H1 (cell line): ENCODE results near the gene CD300LB.

ENCODE experiments used
- ASH2L ChIP-seq: fragments of 200-600, 300-600 bp; sonication (generic); IDR thresholded peaks from one replicate; pipeline ENCODE4 v1.7.1; 2017; ENCODE audit warnings: low read length
- CEBPB ChIP-seq: IDR thresholded peaks from 2 replicates; pipeline ENCODE4 v1.6.1; 2012; ENCODE audit warnings: low read depth, low read length
- CTCF ChIP-seq, 3 experiments: IDR thresholded peaks; 1 replicate in 2 of 3; 2 replicates in 1 of 3; pipeline versions ENCODE4 v1.5.1 to v1.6.1; 2011; ENCODE audit warnings: low read length in 3 of 3, mild to moderate bottlenecking in 3 of 3, inconsistent platforms in 2 of 3, low read depth in 1 of 3, moderate library complexity in 1 of 3; ENCODE audit not compliant: insufficient read depth in 1 of 3; ENCODE audit errors: control extremely low read depth in 1 of 3
- EZH2 ChIP-seq: fragments of 200-600 bp; sonication (generic); IDR thresholded peaks from 2 replicates; pipeline ENCODE4 v1.7.1; 2012; ENCODE audit warnings: low read depth, mild to moderate bottlenecking, moderate library complexity, low read length, inconsistent platforms; ENCODE audit not compliant: severe bottlenecking
- MAX ChIP-seq: IDR thresholded peaks from 2 replicates; pipeline ENCODE4 v1.6.1; 2012; ENCODE audit warnings: inconsistent platforms
- POLR2A ChIP-seq, 2 experiments: IDR thresholded peaks; 1 replicate in 1 of 2; 2 replicates in 1 of 2; pipeline ENCODE4 v1.6.1; 2011; ENCODE audit warnings: low read depth in 2 of 2, low read length in 2 of 2, mild to moderate bottlenecking in 2 of 2; ENCODE audit errors: control extremely low read depth in 1 of 2
- POLR2AphosphoS5 ChIP-seq: IDR thresholded peaks from 2 replicates; pipeline ENCODE4 v1.6.1; 2011; ENCODE audit warnings: low read depth, low read length
- POU5F1 ChIP-seq: IDR thresholded peaks from 2 replicates; pipeline ENCODE4 v1.6.1; 2011; ENCODE audit warnings: low read depth, mild to moderate bottlenecking, low read length, moderate library complexity
- RAD21 ChIP-seq, 2 experiments: IDR thresholded peaks in 1 of 2; conservative IDR thresholded peaks in 1 of 2; 2 replicates each; pipeline ENCODE4 v1.6.1; 2011; ENCODE audit warnings: low read depth in 2 of 2, low read length in 2 of 2, improper control_type of control experiment in 1 of 2, inconsistent platforms in 1 of 2, mild to moderate bottlenecking in 1 of 2, moderate library complexity in 1 of 2
- RBBP5 ChIP-seq: IDR thresholded peaks from 2 replicates; pipeline ENCODE4 v1.7.1; 2012; ENCODE audit warnings: low read depth, mild to moderate bottlenecking, inconsistent platforms, low read length, moderate library complexity, borderline replicate concordance
- TCF12 ChIP-seq: IDR thresholded peaks from 2 replicates; pipeline ENCODE4 v1.6.1; 2011; ENCODE audit warnings: low read depth, mild to moderate bottlenecking, low read length
- USF2 ChIP-seq: IDR thresholded peaks from 2 replicates; pipeline ENCODE4 v1.6.1; 2011; ENCODE audit warnings: low read length, improper control_type of control experiment

GRCh38 chr17:74571621-74572270, 40.5 kb upstream of the CD300LB start:
- no peak for TF ChIP-seq POLR2A (IDR thresholded peaks at IDR 0.05; ENCODE audit: control extremely low read depth in 1 of 2, low read depth in 2 of 2, low read length in 2 of 2)
- TF ChIP-seq RAD21 (IDR thresholded peaks at IDR 0.05 in 1 of 2, conservative IDR thresholded peaks at IDR 0.05 in 1 of 2; ENCODE audit: low read depth in 2 of 2, low read length in 2 of 2) = no peak
- TF ChIP-seq CTCF (IDR thresholded peaks at IDR 0.05; ENCODE audit: control extremely low read depth in 1 of 3, insufficient read depth in 1 of 3, low read depth in 1 of 3, low read length in 3 of 3) = no peak
- TF ChIP-seq TCF12 = no peak
- no peak for TF ChIP-seq RBBP5
- TF ChIP-seq CEBPB = no peak
- no peak for TF ChIP-seq EZH2
- TF ChIP-seq MAX = no peak
- TF ChIP-seq POLR2AphosphoS5 = no peak
- no peak for TF ChIP-seq ASH2L
- no peak for TF ChIP-seq USF2
- no peak for TF ChIP-seq POU5F1
